ENCODE measurements around the gene DNASE1L2. TPM values are rescaled to one million over a fixed set of nuclear protein-coding genes. Genes with fewer than 3 reads are reported as not detected.

DNASE1L2 gene
- total RNA-seq, 1 experiment from 2014 or later, result 1.5 TPM

DNA sequence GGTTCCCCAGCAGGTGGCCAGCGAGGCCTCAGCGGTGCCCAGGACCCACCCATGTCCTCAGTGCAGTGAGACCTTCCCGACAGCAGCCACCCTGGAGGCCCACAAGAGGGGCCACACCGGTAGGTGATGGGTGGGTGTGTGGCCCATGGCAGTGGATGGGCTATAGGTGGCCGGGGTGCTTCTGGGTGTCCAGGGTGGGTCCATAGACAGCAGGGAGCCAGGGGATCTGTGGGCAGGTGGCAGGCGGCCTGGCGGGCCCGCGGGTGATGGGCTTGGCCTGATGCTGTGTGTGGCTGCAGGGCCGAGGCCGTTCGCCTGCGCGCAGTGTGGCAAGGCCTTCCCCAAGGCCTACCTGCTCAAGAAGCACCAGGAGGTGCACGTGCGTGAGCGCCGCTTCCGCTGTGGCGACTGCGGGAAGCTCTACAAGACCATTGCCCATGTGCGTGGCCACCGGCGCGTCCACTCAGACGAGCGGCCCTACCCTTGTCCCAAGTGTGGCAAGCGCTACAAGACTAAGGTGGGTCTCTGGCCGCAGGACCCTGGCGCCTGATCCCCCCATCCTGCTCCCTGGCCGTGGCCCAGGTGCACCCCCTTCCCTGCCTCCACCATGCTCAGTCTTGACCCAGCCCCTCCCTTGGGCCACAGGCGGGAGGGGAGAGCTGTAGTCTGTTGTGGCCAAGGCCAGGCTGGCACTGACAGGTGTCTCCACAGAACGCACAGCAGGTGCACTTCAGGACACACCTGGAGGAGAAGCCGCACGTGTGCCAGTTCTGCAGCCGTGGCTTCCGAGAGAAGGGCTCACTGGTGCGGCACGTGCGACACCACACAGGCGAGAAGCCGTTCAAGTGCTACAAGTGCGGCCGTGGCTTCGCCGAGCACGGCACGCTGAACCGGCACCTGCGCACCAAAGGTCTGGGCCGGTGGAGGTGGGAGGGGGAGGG lies 2.1 kb upstream of the DNASE1L2 start:
- ChIA-PET CTCF (no interaction called here), POLR2A (no interaction called here)
- no peak overlapping the region for H3K4me3 Mint-ChIP-seq (ENCODE audit: unreplicated experiment)
- peaks cover 65% of the 10 kb centered on the region for H3K36me3 Mint-ChIP-seq (ENCODE audit: insufficient read depth, unreplicated experiment)
- no peaks in the 10 kb centered on the region for H3K4me1 Mint-ChIP-seq (ENCODE audit: insufficient read depth, unreplicated experiment)
- H3K9me3 Mint-ChIP-seq (ENCODE audit: unreplicated experiment), result no peaks in the 10 kb centered on the region
- H3K27ac Mint-ChIP-seq (ENCODE audit: low read depth, unreplicated experiment), result no peak overlapping the region
- TF ChIP-seq, protein P1, sequence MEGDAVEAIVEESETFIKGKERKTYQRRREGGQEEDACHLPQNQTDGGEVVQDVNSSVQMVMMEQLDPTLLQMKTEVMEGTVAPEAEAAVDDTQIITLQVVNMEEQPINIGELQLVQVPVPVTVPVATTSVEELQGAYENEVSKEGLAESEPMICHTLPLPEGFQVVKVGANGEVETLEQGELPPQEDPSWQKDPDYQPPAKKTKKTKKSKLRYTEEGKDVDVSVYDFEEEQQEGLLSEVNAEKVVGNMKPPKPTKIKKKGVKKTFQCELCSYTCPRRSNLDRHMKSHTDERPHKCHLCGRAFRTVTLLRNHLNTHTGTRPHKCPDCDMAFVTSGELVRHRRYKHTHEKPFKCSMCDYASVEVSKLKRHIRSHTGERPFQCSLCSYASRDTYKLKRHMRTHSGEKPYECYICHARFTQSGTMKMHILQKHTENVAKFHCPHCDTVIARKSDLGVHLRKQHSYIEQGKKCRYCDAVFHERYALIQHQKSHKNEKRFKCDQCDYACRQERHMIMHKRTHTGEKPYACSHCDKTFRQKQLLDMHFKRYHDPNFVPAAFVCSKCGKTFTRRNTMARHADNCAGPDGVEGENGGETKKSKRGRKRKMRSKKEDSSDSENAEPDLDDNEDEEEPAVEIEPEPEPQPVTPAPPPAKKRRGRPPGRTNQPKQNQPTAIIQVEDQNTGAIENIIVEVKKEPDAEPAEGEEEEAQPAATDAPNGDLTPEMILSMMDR (IDR thresholded peaks at IDR 0.05; ENCODE audit: unreplicated experiment), result no peak
- intact Hi-C loops (cut with micrococcal nuclease), result no loop called here
- no TSS peak for BruUV-seq (replicated peaks)
- no peaks in the 10 kb centered on the region for H3K27me3 Mint-ChIP-seq (ENCODE audit: insufficient read depth, unreplicated experiment)
- DNase-seq (ENCODE audit: unreplicated experiment), result no peak

DNA sequence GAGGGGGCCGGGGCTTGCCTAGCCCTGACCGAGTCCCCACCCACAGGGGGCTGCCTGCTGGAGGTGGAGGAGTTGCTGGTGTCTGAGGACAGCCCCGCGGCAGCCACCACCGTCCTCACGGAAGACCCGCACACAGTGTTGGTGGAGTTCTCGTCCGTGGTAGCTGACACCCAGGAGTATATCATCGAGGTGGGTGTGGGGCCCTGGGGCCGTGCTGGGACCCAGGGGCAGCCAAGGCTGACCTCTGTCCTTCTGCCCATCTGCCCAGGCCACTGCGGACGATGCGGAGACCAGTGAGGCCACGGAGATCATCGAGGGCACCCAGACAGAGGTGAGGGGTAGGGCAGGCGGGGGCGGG lies 1.5 kb upstream of the DNASE1L2 start:
- H3K27me3 Mint-ChIP-seq (ENCODE audit: insufficient read depth, unreplicated experiment), result no peaks in the 10 kb centered on the region
- no peak for DNase-seq (ENCODE audit: unreplicated experiment)
- intact Hi-C loops (cut with micrococcal nuclease), result no loop called here
- TF ChIP-seq, protein P1 (IDR thresholded peaks at IDR 0.05; ENCODE audit: unreplicated experiment), result no peak
- H3K4me3 Mint-ChIP-seq (ENCODE audit: unreplicated experiment), result no peak overlapping the region
- no TSS peak for BruUV-seq (replicated peaks)
- H3K27ac Mint-ChIP-seq (ENCODE audit: low read depth, unreplicated experiment), result no peak overlapping the region
- H3K36me3 Mint-ChIP-seq (ENCODE audit: insufficient read depth, unreplicated experiment), result peaks cover 67% of the 10 kb centered on the region
- CTCF ChIA-PET, result no interaction called here
- no peaks in the 10 kb centered on the region for H3K4me1 Mint-ChIP-seq (ENCODE audit: insufficient read depth, unreplicated experiment)
- no peaks in the 10 kb centered on the region for H3K9me3 Mint-ChIP-seq (ENCODE audit: unreplicated experiment)
- POLR2A ChIA-PET, result interaction anchor here (1.0 kb wide), 1 partner anchor 8 kb away, joined by 4 read pairs; no protein-coding TSS in a partner anchor

DNA sequence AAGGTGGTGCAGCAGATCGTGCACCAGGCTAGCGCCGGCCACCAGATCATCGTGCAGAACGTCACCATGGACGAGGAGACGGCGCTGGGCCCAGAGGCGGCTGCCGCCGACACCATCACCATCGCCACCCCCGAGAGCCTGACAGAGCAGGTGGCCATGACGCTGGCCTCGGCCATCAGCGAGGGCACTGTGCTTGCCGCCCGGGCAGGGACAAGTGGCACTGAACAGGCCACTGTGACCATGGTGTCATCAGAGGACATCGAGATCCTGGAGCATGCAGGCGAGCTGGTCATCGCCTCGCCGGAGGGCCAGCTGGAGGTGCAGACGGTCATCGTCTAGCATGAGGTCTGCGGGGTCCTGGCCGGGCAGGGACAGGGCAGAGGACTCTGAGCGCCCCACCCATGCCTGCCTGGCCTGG lies 1.0 kb upstream of the DNASE1L2 start:
- POLR2A ChIA-PET, result interaction anchor here (1.0 kb wide), 1 partner anchor 9 kb away, joined by 4 read pairs; no protein-coding TSS in a partner anchor

More for the DNA sequence above, 1.0 kb upstream of the DNASE1L2 start:
- peaks cover 63% of the 10 kb centered on the region for H3K36me3 Mint-ChIP-seq (ENCODE audit: insufficient read depth, unreplicated experiment)
- H3K27me3 Mint-ChIP-seq (ENCODE audit: insufficient read depth, unreplicated experiment), result no peaks in the 10 kb centered on the region
- H3K4me1 Mint-ChIP-seq (ENCODE audit: insufficient read depth, unreplicated experiment), result no peaks in the 10 kb centered on the region
- H3K27ac Mint-ChIP-seq (ENCODE audit: low read depth, unreplicated experiment), result no peak overlapping the region
- CTCF ChIA-PET, result interaction anchor here (0.6 kb wide), 1 partner anchor 22 kb away, joined by 3 read pairs; no protein-coding TSS in a partner anchor
- no peak overlapping the region for H3K4me3 Mint-ChIP-seq (ENCODE audit: unreplicated experiment)
- TF ChIP-seq, protein P1 (IDR thresholded peaks at IDR 0.05; ENCODE audit: unreplicated experiment), result no peak
- no peaks in the 10 kb centered on the region for H3K9me3 Mint-ChIP-seq (ENCODE audit: unreplicated experiment)
- intact Hi-C loops (cut with micrococcal nuclease), result no loop called here
- TSS peak; percentile 26 for BruUV-seq (replicated peaks)
- DNase-seq (ENCODE audit: unreplicated experiment), result no peak
